Adipocyte (in vitro differentiated cells): ENCODE results near the gene CCR6.

Experiments used
- DNase-seq: peaks from one replicate; pipeline ENCODE4 v3.0.0-alpha.2; 2015; ENCODE audit warnings: low read depth
- H3K27me3 ChIP-seq: replicated peaks from 2 replicates; pipeline ENCODE4 v1.7.0; 2013; ENCODE audit warnings: mild to moderate bottlenecking, low read length, moderate library complexity; ENCODE audit not compliant: control insufficient read depth, insufficient read depth
- H3K36me3 ChIP-seq: 2 replicates; pipeline ENCODE4 v1.7.0; 2013; ENCODE audit warnings: low read length, mild to moderate bottlenecking, moderate library complexity; ENCODE audit not compliant: control insufficient read depth, insufficient read depth, severe bottlenecking
- H3K4me1 ChIP-seq: 2 replicates; pipeline ENCODE4 v1.7.0; 2013; ENCODE audit warnings: mild to moderate bottlenecking, low read length, moderate library complexity; ENCODE audit not compliant: control insufficient read depth, insufficient read depth
- H3K4me3 ChIP-seq: 2 replicates; pipeline ENCODE4 v1.7.0; 2013; ENCODE audit warnings: mild to moderate bottlenecking, low read length, moderate library complexity
- H3K9ac ChIP-seq: 2 replicates; pipeline ENCODE4 v1.7.0; 2013; ENCODE audit warnings: mild to moderate bottlenecking, low read length, moderate library complexity
- H3K9me3 ChIP-seq: 2 replicates; pipeline ENCODE4 v1.7.0; 2013; ENCODE audit warnings: mild to moderate bottlenecking, low read length, moderate library complexity; ENCODE audit not compliant: control insufficient read depth

The CCR6 gene

DNA sequence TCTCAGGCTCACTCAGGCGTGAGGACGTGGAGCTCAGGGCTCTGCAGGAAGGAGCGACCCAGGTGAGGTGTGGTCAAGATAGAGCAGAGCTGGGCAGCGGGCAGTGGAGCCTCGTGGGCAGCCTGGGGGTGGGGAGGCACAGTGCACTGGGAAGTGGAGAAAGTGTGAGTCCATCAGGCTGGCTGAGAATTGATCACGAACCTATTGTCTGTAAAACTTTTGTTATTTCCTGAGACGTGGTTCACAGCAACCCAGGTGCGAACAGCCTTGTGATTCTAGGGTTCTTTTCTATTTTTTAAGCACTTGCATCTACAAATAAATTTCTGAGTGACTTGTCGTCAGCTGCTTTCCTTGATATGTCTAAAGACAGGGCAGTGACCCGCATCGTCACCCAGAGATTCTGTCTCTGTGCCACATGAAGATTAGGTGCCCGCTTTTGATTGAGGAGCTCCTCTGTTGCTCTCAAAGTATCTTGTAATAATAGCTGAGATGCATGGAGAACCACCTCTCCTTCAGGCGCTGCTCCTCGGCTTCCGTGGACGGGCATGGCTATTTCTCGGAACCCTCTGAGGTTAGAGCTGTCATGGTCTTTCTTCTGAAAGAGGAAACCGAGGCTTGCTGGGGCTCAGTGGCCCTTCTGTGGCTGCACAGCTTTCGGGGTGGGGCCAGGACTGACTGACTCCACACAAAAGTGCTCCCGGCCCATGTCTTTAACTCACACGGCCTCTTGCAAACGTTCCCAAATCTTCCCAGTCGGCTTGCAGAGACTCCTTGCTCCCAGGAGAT is 662 bp upstream of the CCR6 start:
- H3K27me3 ChIP-seq = no peaks in the 10 kb centered on the region
- no peaks in the 10 kb centered on the region for H3K36me3 ChIP-seq
- no peak overlapping the region for H3K4me3 ChIP-seq
- H3K9me3 ChIP-seq = peaks cover 2% of the 10 kb centered on the region
- no peaks in the 10 kb centered on the region for H3K4me1 ChIP-seq
- H3K9ac ChIP-seq = no peak overlapping the region
- no peak for DNase-seq

- H3K9ac ChIP-seq = no peak overlapping the region
- H3K9me3 ChIP-seq = peaks cover 2% of the 10 kb centered on the region
- DNase-seq = no peak
- H3K4me1 ChIP-seq = no peaks in the 10 kb centered on the region
- H3K4me3 ChIP-seq = no peak overlapping the region
- H3K36me3 ChIP-seq = no peaks in the 10 kb centered on the region
- no peaks in the 10 kb centered on the region for H3K27me3 ChIP-seq
Observed at GRCh38 chr6:167124753-167125152, 1.9 kb downstream of the CCR6 start.

GRCh38 chr6:167125410-167125809 is 2.5 kb downstream of the CCR6 start:
- Histone ChIP-seq H3K9ac (no peak overlapping the region), H3K36me3 (no peaks in the 10 kb centered on the region), H3K4me3 (no peak overlapping the region), H3K4me1 (no peaks in the 10 kb centered on the region), H3K9me3 (no peaks in the 10 kb centered on the region), H3K27me3 (no peaks in the 10 kb centered on the region)
- no peak for DNase-seq

DNA sequence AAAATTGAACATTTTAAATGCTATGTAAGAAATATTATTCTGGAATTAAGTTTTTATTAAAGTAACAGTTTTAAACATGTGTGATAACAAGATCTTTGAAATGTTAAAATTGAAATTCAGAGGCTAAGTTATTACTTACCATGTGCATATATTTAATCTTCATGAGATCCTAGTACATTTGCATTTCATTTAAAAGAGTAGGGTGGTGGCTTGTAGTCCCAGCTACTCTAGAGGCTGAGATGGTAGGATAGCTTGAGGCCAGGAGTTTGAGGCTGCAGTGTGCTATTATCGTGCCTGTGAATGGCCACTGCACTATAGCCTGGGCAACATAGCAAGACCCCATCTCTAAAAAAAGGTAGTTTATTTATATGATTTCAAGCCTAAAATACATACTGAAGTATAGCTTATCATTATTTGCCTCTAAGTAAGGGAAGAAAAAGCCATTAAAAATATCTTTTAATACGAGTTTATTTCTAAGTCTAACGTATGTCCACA is 3.0 kb downstream of the CCR6 start:
- Histone ChIP-seq H3K9me3 (no peaks in the 10 kb centered on the region), H3K4me3 (no peak overlapping the region)
- DNase-seq = no peak

GRCh38 chr6:167127785-167128531 is 5.1 kb downstream of the CCR6 start:
- DNase-seq = no peak
- H3K4me3 ChIP-seq = no peak overlapping the region
- no peaks in the 10 kb centered on the region for H3K36me3 ChIP-seq
- no peaks in the 10 kb centered on the region for H3K27me3 ChIP-seq
- no peak overlapping the region for H3K9ac ChIP-seq
- no peaks in the 10 kb centered on the region for H3K9me3 ChIP-seq
- no peaks in the 10 kb centered on the region for H3K4me1 ChIP-seq

More for the DNA sequence above, 3.0 kb downstream of the CCR6 start:
- no peaks in the 10 kb centered on the region for H3K27me3 ChIP-seq
- H3K4me1 ChIP-seq = no peaks in the 10 kb centered on the region
- no peaks in the 10 kb centered on the region for H3K36me3 ChIP-seq
- H3K9ac ChIP-seq = no peak overlapping the region

- Histone ChIP-seq H3K4me3 (no peak overlapping the region), H3K9ac (no peak overlapping the region), H3K9me3 (no peaks in the 10 kb centered on the region), H3K36me3 (no peaks in the 10 kb centered on the region), H3K27me3 (no peaks in the 10 kb centered on the region), H3K4me1 (no peaks in the 10 kb centered on the region)
- no peak for DNase-seq
Observed at GRCh38 chr6:167129159-167129558, 6.3 kb downstream of the CCR6 start.

DNA sequence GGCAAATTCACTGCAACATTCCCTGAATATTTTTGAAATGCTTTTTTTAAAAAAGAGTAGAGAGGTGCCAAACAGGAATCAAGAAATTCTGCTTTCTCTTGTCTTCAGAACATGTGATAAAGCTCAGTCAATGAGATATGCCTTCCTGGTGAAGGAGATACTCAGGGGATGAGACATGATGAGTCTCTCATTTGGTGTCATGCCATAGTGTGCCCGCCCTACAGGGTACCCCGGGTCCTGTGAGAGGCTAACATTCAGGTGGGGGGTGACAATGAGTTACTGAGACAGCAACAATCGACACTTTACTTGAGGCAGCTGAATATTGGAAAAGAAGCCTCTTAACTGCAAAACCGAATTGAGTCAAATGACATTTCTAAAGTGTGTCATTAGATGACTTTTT is 6.7 kb downstream of the CCR6 start:
- Histone ChIP-seq H3K9ac (no peak overlapping the region), H3K27me3 (no peaks in the 10 kb centered on the region), H3K4me1 (no peaks in the 10 kb centered on the region), H3K4me3 (no peak overlapping the region), H3K9me3 (no peaks in the 10 kb centered on the region), H3K36me3 (no peaks in the 10 kb centered on the region)
- no peak for DNase-seq

- no peaks in the 10 kb centered on the region for H3K9me3 ChIP-seq
- no peak overlapping the region for H3K9ac ChIP-seq
- no peaks in the 10 kb centered on the region for H3K36me3 ChIP-seq
- no peak for DNase-seq
- no peak overlapping the region for H3K4me3 ChIP-seq
- no peaks in the 10 kb centered on the region for H3K27me3 ChIP-seq
- H3K4me1 ChIP-seq = no peaks in the 10 kb centered on the region
Observed at GRCh38 chr6:167130008-167130677, 7.2 kb downstream of the CCR6 start.

- no peak for DNase-seq
Observed at GRCh38 chr6:167130712-167131684, 8.1 kb downstream of the CCR6 start.

DNA sequence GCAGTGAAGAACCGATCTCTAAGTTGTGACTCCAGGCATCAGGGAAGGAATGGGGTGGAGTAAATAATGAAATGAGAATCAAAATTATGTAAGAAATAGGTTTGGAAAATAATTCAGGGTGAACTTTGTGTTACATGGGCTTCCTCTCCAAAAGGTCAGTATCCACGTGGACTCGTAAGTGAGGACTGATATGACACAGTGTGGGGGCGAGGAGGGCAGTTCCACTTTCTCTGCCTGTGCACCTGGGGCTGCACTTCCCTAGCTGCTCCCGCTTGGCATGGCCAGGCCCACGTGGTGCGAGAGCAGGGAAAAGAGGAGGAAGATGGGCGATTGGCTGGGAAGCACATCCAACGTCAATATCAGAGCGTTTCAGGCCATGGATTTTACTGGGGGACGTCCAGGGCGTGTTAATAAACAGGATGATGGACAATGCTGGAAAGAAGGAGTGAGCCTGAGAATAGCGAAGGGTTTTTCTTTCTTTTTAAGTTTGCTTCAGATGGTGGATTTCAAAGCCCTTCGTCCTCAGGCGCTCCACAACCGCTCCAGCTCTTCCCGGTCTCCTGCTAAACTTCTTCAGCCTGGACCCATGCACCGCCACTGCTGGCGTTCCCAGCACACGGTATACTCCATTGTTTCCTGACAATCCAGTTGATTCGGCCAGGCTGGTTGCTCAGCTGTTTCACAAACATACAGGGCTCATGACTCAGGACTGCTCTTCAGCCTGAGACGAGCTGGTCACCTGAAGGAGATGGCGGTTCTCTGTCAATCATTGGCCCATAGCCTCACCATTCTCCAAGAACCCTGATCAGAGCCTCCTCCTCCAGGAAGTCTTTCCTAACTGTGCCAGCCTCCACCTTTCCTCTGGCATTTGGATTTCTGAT is 11.8 kb downstream of the CCR6 start:
- Histone ChIP-seq H3K9me3 (peaks cover 4% of the 10 kb centered on the region), H3K4me3 (no peak overlapping the region), H3K9ac (no peak overlapping the region), H3K27me3 (peaks cover 22% of the 10 kb centered on the region), H3K36me3 (no peaks in the 10 kb centered on the region), H3K4me1 (no peaks in the 10 kb centered on the region)
- DNase-seq = no peak

More at GRCh38 chr6:167130712-167131684, 8.1 kb downstream of the CCR6 start:
- H3K9me3 ChIP-seq = no peaks in the 10 kb centered on the region
- no peak overlapping the region for H3K4me3 ChIP-seq
- H3K4me1 ChIP-seq = no peaks in the 10 kb centered on the region
- H3K36me3 ChIP-seq = no peaks in the 10 kb centered on the region
- H3K27me3 ChIP-seq = peaks cover 5% of the 10 kb centered on the region
- H3K9ac ChIP-seq = no peak overlapping the region
